Esophagus mucosa (tissue), 1 donor: ENCODE results near the gene OVOL3. TPM values are rescaled to one million over a fixed set of nuclear protein-coding genes. Genes with fewer than 3 reads are reported as not detected.
A peak's percentile ranks its signal among the peaks of the same experiment; 100 is the strongest.
"Not testable (repeated sequence)": the region's sequence is repeated elsewhere in the genome, so short reads cannot be mapped to it uniquely, and the experiment has no call there.

Source experiments
- ATAC-seq: fragments of 200-7000 bp; cut with Tn5 transposase; one replicate; pipeline ENCODE4 v1.9.1; 2020
- total RNA-seq: library from RNA; stranded (reverse); gene quantifications from one replicate; pipeline ENCODE4 v1.2.4, GENCODE V29; 2023
- donor health status: DM: yes; HTN: yes; CAD: no.

Gene OVOL3
- total RNA-seq = not detected

DNA sequence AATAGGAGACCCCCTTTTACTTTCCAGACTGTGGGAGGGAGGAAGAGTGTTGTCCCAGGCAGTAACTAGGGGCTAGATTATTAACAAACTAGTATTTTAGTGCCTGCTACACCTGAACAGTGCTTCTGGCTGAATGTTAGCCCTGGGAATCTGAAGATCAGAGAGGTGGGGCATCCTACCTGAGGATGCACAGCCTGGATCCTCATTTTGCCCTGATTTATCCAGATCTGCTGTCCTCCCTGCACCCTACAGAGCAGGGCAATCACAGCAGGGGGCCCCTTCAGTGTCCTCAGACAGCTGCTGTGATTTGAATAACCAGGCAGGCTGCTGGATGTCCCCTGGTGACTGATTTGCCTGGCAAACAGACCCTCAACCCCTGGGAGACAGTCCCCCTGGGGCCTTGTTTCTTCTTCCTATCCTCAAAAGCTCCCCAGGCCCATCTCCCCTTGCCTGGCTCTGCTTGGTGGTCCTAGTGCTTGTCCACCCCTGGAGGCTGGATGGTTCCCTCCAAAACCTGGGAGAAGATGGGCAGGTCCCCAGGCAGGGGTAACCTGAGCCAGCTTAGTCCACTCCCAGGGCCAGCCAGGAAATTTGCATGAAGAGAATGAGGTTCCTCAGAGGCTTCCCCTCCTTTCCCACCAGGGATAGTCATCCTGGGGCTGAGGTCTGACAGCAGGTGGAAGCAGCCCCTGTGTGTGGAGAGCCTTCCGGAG is at the start of gene OVOL3:
Gene OVOL3 (plus strand): TSS at position 657 of the 713 bp plus-strand sequence. CDS start 60 bp downstream, outside the sequence.
- no peak for ATAC-seq

DNA sequence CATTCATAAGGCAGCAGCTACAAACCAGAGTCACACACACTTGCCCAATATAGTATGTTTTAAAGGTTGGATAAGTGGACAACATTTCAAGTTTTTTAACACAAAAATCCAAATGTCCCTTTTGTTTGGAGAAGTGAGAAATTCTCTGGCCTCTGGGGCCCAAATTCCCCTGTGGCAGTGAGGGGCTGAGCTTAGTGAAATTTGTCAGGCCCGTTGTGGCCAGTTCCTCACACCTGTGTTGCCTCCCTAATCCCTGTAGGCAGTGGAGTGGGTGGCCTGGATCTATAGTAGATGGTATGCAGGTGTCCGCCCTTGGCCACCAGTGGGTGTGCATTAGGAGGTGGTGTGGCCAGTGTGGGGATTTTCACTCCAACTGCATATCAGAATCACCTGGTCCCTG is 49.6 kb upstream of the OVOL3 start:
- no peak for ATAC-seq

DNA sequence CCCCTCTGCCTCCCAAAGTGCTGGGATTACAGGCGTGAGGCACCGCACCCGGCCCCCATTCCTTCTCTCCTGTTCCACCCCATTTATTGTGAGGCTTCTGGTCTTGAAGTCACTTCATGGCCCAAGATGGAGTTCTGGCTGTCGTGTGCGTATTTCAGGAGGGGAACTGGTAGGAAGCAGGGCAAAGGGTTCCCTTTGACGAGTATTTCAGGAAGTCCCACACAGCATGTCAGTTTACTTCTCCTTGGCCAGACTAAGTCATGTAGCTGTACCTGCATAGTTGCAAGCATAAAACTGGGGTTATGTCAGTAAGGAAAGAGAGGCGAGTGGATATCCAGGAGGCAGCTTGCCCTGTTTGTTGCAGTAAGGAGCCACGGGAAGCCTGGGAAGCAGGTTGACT is 46.1 kb upstream of the OVOL3 start:
- ATAC-seq = no peak

DNA sequence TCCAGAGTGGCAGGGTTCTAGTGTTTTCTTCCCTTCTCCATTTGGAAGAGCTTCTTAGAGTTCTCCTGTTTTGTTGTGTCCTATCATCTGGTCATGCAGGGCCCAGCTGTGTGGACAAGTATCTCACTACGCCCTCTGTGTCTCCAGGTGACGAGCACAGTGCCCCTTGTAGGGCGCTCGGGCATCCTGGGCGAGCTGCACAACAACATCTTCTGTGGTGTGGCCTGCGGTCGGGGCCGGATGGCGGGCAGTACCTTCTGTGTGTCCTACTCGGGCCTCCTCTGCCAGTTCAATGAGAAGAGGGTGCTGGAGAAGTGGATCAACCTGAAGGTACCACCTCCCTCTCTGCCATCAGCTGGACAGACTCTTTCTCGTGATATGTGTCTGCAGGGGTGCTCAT is 43.3 kb upstream of the OVOL3 start:
- ATAC-seq = no peak

DNA sequence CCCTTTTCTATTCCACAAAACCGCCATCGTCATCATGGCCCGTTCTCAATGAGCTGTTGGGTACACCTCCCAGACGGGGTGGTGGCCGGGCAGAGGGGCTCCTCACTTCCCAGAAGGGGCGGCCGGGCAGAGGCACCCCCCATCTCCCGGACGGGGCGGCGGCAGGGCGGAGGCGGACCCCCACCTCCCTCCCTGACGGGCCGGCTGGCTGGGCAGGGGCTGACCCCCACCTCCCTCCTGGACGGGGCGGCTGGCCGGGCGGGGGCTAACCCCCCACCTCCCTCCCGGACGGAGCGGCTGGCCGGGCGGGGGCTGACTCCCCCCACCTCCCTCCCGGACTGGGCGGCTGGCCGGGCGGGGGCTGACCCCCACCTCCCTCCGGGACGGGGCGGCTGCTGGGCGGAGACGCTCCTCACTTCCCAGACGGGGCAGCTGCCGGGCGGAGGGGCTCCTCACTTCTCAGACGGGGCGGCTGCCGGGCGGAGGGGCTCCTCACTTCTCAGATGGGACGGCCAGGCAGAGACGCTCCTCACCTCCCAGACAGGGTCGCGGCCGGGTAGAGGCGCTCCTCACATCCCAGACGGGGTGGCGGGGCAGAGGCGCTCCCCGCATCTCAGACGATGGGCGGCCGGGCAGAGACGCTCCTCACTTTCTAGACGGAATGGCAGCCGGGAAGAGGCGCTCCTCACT is 42.0 kb upstream of the OVOL3 start:
- ATAC-seq = not testable (repeated sequence)

DNA sequence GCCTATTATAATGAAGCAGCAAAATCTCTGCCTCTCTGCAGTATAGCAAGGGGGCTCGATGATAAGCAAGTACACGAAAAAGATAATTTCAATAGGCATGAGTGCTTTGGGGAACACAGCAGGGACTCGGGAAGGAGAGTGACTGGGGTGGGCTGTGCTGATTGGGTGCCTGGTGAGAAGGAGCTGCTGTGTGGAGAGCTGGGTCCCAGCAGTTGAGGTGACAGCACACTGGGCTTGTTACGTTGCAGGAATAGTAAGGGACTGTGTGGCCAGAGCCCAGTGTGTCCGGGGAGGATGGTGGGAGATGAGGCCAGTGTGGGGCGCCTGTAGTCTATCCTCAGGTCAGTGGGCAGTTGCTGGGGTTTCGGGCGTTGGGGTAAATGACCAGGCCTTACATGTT is 38.9 kb upstream of the OVOL3 start:
- no peak for ATAC-seq

DNA sequence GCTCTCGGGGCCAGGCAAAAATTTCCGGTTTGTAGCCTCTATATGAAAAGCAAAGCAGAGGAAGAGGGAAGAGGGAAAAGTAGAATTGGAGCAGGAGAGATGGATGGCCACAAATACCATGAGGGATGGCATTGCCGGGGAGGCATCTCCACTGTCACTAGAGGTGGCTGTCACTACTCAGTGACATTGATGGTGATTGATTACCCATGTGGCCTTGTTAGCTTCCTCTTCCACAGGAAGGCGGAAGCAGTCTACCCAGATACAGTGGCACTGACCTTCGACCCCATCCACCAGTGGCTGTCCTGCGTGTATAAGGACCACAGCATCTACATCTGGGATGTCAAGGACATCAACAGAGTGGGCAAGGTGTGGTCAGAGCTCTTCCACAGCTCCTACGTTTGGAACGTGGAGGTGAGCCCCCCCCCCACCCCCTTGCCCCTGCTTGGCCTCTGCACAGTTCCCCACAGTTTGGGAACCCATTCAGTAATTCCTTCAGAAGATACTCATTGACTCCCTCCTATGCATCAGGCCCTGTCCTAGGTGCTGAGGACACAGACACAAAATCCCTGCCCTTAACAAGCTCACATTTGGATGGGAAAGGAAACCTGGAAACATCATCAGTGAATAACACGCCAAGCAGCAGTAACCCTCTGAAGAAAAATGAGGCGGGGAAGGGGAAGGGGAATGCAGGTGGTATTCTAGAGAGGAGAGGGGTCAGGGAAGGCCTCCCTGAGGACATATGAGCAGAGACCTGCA is 37.6 kb upstream of the OVOL3 start:
- no peak for ATAC-seq

DNA sequence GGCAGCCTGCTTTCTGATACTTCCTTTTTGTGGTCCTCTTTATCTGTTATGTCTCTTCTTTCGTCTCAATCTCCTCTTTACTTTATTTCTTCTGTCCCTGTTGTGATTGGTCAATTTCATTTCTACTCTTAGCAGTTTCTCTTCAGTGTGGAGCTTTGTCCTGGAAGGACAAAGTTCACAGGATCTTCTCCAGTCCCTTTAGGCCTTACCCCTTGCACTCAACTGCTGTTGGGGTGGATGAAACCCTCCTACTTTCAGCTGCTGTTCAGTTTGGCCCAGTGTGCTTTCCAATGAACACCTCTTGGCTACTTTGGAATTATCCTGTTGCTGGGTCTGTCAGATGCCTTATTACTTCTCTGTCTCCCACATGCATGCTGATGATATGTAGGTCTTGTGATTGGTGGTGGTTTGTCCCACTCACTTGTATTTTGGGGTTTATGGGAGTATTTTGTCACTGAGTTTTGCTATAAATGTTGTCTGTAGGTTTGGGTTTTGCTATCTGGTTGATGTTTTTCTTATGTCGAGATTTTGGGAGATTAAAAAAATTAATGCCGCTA is 31.5 kb upstream of the OVOL3 start:
- ATAC-seq = no peak

DNA sequence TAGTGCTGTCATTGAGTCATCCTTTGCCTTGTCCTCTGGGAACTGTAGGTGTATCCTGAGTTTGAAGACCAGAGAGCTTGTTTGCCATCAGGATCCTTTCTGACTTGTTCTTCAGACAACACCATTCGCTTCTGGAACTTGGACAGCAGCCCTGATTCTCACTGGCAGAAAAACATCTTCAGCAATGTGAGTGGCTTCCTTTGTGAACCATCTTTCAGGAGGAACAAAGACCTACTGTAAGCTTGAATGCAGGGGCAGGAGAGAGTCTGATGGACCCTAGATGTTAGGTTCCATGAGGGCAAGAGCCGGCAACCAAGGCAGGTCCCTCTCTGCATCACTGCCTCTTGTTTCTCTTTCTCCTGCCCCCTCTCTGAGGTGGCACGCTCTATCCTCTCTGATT is 29.6 kb upstream of the OVOL3 start:
- ATAC-seq = no peak

DNA sequence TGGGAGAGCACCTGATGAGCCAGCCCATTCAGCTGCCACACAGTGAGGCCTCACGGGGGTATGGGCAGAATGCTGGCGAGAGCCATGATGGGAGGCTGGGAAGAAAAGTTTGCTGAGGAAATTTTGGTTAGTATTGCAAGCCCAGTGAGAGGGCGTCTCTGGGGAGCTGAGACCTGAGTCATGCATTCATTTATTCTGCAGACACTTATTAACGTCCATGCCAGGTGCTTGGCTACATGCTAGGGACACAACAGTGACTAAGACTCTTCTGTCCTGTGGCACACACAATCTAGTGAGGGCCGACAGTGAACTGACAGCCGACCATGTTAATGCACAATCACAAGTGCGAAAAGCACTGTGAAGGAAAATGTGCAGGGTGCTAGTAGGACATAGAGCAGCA is 29.0 kb upstream of the OVOL3 start:
- ATAC-seq = peak; percentile 78

DNA sequence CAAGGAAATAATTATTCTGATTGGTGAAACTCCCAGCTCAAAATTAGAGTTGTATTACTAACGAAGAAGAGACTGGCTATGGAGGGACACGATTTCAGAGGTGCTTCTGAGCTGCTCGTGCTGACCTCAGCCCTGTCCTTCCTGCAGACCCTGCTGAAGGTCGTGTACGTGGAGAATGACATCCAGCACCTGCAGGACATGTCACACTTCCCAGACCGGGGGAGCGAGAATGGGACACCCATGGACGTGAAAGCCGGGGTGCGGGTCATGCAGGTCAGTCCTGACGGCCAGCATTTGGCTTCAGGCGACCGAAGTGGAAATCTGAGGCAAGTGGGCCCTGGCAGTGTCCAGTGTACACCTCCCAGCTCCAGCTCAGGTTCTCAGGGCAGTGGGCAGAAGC is 28.0 kb upstream of the OVOL3 start:
- ATAC-seq = no peak

DNA sequence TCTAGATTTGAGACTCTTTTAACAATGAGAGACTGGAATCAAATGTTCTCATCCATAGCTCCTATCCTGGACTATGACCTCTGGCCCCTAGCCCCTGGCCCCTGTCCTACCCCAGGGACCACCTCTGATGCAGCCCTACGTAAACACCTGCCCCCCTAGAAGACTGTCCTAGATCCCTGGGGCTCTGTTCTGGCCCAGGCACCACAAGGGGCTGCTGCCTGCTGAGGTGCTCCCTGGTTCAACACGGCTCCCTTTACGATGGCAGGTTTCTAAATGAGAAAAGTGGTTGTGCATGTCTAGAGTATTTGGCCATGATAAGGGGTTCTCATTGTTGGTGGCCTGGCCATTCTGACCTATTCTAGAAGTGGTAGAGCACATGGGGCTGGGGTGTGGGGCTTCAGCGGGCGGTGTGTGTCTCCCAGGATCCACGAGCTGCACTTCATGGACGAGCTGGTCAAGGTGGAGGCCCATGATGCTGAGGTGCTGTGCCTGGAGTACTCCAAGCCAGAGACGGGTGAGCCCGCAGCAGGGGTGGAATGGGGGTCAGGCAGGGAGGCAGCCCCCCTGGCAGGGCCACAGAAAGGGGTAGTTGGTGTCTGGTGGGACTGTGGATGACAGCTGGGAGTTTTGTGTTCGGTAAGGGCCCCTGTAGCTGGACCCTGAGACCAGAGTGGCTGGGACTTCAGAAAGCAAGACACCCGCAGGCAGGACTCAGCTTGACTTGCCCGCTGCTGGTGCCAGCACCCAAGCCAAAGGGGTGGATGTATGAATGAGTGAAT is 26.5 kb upstream of the OVOL3 start:
- no peak for ATAC-seq

DNA sequence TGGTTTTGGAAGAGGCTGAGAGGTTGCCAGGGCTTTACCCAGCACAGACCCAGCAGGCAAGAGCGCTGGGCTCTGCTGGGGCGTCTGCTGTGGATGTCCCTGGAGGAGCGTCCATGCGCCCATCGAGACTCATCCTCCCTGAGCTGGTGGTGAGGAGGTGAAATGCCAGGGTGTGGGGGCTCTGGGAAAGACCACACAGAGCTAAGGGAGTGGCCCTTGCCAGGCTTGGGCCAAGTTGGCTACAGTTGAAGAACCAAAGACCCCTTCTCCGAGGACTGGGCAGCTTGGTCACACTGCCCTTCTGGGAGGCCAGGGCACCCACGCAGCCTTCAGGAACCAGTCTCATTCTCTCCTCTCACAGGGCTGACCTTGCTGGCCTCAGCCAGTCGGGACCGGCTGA is 24.6 kb upstream of the OVOL3 start:
- ATAC-seq = no peak

DNA sequence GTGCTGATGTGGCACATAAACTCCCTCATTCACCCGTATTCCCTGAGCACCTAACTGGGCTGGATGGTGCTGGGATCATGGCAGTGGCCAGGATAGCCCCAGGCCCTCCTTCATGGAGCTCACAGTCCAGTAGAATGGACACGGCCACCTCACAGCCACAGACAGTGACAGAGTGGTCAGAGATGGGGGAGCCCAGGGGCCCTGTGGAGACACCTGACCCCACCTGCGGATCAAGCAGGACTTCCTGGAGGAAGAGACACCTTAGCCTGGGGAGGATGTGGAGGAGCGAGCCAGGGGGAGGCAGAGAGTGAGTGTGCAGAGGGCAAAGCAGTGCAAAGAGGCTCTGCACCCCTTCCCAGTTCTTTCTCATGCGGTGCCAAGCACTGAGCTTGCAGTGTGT is 21.1 kb upstream of the OVOL3 start:
- no peak for ATAC-seq

DNA sequence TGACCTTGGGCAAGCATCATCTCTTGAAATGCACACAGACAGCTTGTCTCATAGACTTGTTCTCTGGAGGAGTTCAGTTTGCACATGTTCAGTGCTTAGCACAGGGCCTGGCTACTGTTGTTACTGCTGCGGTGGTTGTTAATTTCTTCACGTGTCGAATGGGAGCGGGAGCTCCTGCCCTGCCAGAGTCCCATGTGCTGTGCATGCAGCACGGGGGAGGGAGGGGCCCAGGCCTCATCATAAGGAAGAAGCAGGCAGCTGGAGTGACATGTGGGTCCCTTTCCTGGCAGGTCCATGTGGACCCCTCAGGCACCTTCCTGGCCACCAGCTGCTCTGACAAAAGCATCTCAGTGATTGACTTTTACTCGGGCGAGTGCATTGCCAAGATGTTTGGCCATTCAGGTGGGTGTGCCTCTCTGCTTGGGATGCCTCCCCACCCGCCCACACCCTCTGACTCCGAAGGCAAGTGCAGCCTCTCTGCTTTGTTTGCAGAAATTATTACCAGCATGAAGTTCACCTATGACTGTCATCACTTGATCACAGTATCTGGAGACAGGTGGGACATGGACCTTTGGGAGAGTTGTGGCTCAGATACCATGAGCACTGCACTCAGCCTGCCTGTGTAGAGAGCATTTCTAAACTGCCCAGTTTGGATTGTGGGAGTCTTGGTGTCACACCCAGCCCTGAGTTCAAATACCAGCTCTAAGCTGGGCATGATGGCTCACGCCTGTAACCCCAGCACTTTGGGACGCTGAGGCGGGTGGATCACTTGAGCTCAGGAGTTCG is 19.8 kb upstream of the OVOL3 start:
- ATAC-seq = peak; percentile 60

DNA sequence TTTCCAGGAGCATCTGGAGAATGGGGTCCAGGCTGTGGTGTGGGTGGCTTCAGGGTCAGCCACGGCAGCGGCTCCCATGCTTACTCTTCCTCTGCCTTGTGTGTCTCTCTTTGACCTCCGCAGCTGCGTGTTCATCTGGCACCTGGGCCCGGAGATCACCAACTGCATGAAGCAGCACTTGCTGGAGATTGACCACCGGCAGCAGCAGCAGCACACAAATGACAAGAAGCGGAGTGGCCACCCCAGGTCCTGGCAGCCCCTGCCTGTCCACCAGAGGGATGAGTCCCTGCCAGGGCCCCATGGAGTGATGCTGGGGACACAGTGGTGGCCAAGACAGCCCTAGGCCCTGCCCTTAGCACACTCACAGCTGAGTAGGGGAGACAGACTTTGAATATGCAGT is 18.4 kb upstream of the OVOL3 start:
- no peak for ATAC-seq

DNA sequence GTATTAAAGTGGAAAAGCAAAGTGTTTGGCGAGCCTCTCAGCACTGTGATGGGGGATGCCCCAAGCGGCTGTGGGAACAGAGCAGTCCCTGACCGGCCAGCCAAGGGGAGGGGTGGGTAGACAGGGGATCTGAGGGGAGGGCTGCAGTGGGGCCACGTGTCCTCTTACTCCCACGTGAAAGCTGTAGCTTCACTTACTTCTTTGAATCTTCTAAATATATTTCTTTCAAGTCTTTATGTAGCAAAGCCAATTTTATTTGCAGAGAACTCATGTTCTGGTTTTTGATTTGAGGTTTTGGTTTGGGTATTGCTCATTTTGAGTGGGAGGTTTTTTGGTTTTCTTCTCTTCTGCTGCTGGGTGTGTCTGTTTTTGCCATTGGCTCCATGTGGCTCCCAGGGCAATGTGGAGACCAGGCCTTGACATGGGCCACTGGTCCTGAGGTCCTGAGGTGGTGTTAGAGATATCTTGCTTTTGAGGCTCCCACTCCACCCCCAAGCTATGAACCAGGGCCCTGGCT is 17.7 kb upstream of the OVOL3 start:
- ATAC-seq = no peak

DNA sequence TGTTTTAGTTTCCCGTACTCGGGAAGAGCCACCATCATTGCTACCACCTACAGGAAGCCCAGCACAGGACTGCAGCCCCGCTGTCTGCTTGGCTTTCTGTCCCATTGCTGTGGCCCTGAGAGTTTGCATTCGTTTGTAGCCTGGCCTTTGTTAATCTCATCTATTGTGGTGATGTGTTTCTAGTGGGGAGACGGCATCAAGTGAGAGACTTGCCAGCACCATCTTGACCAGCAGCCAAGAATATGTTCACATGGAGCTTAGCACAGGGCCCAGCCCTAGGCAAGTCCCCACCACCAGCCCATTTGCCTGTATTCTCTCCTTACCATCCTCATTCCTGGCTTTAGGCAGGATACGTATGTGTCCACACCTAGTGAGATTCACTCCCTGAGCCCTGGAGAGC is 17.3 kb upstream of the OVOL3 start:
- no peak for ATAC-seq

DNA sequence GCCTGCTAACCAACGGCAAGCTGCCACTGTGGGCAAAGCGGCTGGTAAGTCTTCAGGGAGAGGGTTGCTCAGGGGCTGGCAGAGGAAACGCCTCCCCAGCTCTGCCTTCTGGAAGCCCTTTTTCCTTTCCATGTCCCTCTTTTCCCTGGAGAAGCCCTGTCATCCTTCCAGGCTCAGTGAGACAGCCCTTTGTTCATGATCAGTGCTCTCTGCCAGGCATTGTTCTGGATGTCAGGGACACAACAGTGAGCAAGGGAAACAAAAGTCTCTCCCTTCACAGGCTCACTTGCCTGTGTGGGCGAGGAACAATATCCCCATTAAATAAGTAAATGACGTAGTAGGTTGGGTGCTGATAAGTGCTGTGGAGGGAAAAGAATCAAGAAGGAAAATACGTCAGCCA is 13.9 kb upstream of the OVOL3 start:
- no peak for ATAC-seq

DNA sequence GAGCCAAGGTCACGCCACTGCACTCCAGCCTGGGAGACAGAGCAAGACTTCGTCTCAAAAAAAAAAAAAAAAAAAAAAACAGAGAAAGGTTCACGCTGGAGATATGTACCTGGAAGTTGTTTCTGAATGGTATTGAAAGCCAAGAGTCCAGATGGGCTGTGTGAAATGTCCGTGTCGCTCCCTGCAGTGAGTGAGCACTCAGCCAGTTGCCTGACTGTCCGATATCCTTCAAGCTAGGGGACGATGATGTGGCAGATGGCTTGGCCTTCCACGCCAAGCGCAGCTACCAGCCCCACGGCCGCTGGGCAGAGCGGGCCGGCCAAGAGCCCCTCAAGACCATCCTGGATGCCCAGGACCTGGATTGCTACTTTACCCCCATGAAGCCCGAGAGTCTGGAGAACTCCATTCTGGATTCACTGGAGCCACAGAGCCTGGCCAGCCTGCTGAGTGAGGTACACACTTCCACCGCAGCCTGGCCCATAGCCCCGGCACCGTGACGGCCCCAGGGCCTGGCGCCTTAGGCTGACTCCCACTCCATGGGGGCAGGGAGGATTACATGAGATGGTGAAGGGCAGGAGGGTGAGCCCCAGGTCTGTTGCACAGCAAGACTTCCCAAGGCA is 11.7 kb upstream of the OVOL3 start:
- ATAC-seq = no peak

DNA sequence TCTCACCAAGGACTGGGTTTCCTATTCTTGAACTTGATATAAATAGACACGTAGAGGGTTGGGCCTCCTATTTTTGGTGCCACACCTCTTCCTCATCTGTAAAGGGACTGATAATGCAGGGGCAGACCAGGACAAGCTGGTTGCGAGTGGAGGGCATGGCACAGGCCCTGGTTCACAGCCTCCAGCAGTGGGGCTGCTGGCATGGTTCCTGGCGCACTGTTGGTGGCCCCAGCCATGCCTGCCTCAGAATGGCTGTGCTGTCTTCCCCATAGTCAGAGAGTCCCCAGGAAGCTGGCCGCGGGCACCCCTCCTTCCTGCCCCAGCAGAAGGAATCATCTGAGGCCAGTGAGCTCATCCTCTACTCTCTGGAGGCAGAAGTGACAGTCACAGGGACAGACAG is 10.5 kb upstream of the OVOL3 start:
- peak; percentile 11 for ATAC-seq
